Medulla oblongata (tissue), 1 donor: ENCODE measurements around the gene NAA40.

ENCODE experiments used
- DNase-seq: peaks from one replicate; pipeline ENCODE4 v3.0.0-alpha.2; 2015; ENCODE audit errors: extremely low spot score

Gene NAA40

GRCh38 chr11:63938479-63939396, at the start of gene NAA40:
NAA40 (plus strand) TSS chr11:63939002; CDS start chr11:63939097, 95 bp downstream.
- DNase-seq: peak; percentile 91

GRCh38 chr11:63889344-63889743, 49.5 kb upstream of the NAA40 start:
- DNase-seq: no peak

DNA sequence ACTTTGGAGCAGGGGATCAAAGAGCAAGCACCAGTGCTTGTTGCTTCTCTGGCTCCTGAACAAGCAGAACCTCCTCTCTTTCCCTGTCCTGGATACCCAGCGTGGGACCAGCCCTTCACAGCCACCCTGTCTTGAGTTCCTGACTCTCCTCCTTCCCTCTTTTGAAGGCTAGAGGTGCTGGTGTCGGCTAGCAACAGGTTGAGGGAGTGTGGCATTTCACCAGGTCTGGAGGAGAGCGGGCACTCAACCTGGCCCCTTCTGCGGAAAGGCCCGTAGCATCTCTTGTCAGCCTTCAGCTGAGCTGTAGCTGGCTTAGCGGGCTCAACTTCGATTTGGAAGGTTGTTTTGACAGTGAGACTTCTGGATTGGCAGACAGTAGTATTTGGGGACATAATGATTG, 48.4 kb upstream of the NAA40 start:
- no peak for DNase-seq

- DNase-seq: no peak
These were observed 46.6 kb upstream of the NAA40 start for GRCh38 chr11:63892228-63892627.

DNA sequence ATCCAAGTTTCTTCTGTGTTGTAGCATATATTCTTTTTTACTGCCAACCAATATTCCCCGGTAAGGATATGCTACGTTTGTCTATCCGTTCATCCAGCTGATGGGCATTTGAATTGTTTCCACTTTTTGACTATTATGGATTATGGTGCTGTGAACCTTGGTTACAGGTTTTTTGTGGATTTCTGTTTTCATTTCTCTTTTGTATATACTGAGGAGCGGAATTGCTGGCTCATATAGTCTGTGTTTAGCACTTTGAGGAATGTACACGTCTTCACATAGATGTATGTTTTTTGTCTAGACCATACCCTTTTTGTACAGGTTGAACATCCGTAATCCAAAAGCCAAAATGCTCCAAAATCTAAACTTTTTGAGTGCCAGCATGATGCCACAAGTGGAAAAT, 45.4 kb upstream of the NAA40 start:
- DNase-seq: no peak

DNA sequence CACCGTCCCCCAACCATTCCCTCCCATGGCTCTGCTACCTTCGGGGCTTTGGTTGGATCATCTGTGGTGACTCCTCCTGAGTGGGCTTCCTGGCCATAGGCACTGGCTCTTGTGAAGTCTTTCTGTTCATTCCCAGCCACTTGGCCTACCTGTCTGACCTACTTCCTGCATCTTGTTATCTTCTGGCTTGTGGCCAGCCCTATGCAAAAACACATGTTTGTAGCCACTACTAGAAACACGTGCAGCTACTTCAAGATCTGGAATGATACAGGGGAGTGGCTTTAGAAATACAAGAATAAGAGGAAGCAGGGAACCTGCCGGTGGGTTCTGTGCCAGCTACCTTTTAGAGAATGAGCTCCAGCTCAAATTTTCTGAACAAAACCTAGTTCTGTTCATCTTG, 42.7 kb upstream of the NAA40 start:
- DNase-seq: no peak

GRCh38 chr11:63897459-63898146, 41.2 kb upstream of the NAA40 start:
- no peak for DNase-seq

DNA sequence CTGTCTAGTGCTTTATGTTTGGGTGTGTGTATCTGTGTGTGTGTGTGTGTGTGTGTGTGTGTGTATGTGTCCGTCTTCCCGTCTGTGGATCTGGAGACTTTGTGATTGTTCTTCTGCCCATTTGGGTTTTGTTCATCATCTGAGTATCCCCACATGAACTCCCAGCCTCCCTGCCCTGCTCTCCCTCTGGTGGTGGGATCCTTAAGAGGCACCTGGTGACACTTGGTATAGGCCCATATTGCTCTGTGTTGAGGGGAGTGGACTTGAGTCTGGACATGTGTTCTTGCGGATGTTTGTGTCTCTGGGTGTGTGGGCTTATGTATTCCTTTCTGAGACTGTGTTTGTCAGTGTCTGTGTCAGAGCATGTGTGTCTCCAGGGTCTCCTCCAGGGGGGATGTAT, 37.1 kb upstream of the NAA40 start:
- DNase-seq: no peak

- no peak for DNase-seq
These were observed 34.9 kb upstream of the NAA40 start for GRCh38 chr11:63903884-63904283.

DNA sequence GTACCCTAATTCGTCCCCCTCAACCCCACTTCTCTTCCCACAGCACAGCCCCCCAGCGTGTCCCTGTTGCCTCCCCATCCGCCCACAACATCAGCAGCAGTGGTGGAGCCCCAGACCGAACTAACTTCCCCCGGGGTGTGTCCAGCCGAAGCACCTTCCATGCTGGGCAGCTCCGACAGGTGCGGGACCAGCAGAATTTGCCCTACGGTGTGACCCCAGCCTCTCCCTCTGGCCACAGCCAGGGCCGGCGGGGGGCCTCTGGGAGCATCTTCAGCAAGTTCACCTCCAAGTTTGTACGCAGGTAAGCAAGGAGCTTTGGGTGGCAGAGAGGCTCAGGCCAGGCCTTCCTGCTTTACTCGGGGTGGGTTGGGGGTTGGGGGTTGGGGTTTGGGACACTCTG, 34.1 kb upstream of the NAA40 start:
- DNase-seq: no peak

DNA sequence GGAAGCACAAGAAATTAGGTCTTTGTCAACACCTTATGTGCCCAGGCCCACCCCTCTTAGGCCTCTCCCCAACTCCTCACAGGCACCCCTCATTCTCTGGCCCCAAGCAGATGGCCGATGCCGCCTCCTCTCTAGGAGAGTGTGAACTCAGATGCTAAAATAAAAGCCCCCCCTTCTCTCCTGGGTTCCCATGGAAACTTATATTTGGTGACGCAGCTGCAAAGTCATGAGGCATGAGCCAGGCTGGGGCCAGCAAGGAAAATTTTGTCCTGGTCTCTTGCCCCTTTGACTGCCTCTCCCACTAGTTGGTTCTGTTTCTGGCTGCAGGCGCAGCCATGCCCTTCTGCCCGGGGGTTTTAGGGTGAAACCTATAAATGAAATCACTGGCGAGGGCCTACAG, 33.6 kb upstream of the NAA40 start:
- DNase-seq: peak; percentile 39

- DNase-seq: no peak
These were observed 32.7 kb upstream of the NAA40 start for GRCh38 chr11:63906087-63906486.

- DNase-seq: no peak
These were observed 32.2 kb upstream of the NAA40 start for GRCh38 chr11:63906585-63906984.

GRCh38 chr11:63907063-63907462, 31.7 kb upstream of the NAA40 start:
- DNase-seq: no peak

- no peak for DNase-seq
These were observed 30.8 kb upstream of the NAA40 start for GRCh38 chr11:63907808-63908530.

- DNase-seq: peak; percentile 22
These were observed 30.0 kb upstream of the NAA40 start for GRCh38 chr11:63908631-63909401.

DNA sequence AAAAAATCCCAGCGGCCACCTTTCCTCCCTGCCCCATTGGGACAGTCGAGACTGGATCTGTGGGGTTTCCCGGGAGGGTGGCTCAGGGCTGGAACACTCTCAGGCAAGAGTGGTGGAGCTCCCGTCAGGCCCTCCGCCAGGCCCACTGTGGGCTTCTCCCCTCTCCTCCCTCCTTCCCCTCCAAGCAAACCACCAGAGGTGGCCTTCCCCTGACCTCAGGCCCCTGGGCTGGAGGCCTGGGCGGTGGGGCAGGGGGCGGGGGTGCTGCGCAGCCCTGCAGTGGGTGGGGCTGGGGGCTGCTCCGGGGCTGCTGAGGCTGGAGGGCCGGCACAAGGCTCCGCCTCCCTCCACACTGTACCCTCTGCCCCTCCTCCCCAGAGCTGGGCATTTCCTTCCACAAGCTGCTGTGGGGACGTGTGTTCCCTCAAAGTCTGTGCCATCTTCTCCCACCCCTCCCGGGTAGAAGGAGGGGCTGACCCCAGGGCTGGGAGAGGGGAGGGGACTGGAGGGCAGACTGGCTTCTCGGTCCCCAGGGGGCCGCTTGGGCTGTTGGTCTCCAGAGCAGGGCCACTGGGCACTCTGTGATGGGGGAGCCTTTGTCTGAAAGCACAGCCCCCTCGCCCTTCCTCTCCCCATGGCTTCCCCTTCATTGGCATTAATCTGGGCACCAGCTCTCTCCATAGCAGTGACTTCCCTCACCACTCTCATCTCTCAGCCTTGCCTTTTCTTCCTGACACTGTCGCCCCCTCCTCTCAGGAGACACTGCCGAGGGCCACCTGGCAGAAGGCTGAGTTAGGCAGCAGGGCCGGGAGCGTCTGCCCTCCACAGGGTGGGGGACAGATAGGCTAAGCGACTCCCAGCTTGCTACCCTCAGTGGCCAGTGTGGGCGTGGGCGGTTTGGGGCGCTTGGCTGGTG, 29.0 kb upstream of the NAA40 start:
- no peak for DNase-seq

- DNase-seq: no peak
These were observed 28.1 kb upstream of the NAA40 start for GRCh38 chr11:63910675-63911074.

GRCh38 chr11:63911440-63911839, 27.4 kb upstream of the NAA40 start:
- DNase-seq: no peak

DNA sequence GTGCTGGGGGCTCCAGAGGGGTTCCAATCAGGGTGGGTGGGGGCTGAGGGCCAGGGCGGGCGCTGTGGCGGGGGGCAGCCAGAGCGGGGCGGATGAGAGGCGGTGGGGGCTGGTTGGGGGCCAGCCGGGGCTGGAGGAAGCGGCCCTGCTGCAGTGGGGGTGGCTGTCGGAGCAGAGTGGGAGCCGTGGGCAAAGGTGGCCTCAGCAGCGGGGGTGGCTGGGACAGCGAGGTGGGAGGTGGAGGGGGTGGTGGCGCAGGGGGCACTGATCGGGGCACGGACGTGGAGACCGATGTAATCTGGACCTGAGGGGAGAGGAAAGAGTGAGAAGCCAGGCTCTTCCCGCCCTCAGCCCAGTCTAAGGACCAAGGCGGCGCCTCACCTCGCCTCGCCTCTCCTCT, 26.9 kb upstream of the NAA40 start:
- DNase-seq: no peak

DNA sequence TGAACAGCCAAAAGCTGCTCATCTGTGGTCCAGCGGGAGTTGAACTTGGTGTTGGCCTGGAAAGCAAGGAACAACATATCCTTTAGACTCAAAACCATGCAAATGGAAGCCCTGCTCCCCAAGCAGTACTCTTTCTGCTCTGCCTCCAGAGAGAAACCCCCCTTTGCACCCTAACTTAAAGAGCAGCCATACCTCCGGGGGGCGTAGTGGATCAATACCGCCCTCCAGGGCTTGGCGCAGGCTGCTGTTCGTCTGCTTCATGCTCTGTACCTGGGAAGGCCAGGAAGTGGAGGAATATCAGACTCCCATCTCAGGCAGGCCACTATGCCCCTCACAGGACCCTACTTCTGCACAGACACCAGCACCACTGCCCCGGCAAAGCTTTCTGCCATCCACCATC, 26.1 kb upstream of the NAA40 start:
- DNase-seq: no peak
